Mesothelial cell of epicardium (in vitro differentiated cells): ENCODE measurements around the gene IFNAR1. TPM values are rescaled to one million over a fixed set of nuclear protein-coding genes. Genes with fewer than 3 reads are reported as not detected.

Experiments
- DNase-seq, 2 experiments: peaks; one replicate each; pipeline ENCODE4 v3.0.0; 2021; ENCODE audit warnings: low spot score in 2 of 2; ENCODE audit not compliant: unreplicated experiment in 2 of 2
- H3K27ac Mint-ChIP-seq: 2 replicates; pipeline ENCODE4 v1.8.0; 2021; ENCODE audit warnings: mixed read lengths
- H3K27me3 Mint-ChIP-seq: 2 replicates; pipeline ENCODE4 v1.8.0; 2021; ENCODE audit warnings: low read depth, mixed read lengths
- H3K36me3 Mint-ChIP-seq: 2 replicates; pipeline ENCODE4 v1.8.0; 2021; ENCODE audit warnings: mixed read lengths
- H3K4me1 Mint-ChIP-seq: 2 replicates; pipeline ENCODE4 v1.8.0; 2021; ENCODE audit warnings: mixed read lengths
- H3K4me3 Mint-ChIP-seq: 2 replicates; pipeline ENCODE4 v1.8.0; 2021; ENCODE audit warnings: mild to moderate bottlenecking, moderate library complexity, mixed read lengths
- H3K9me3 Mint-ChIP-seq: 2 replicates; pipeline ENCODE4 v1.8.0; 2021; ENCODE audit warnings: mixed read lengths
- total RNA-seq: library from RNA; stranded (reverse); gene quantifications from 3 replicates; pipeline ENCODE4 v1.2.1, GENCODE V29; 2021
- TF ChIP-seq, protein P1 (sequence below): fragments of 200-600 bp; sonication (generic); IDR thresholded peaks from one replicate; pipeline ENCODE4 v1.5.0; 2021; ENCODE audit warnings: antibody characterized with exemption; ENCODE audit not compliant: unreplicated experiment

Gene IFNAR1
- total RNA-seq, 1 donor from 2014 or later, result 27.0 TPM

DNA sequence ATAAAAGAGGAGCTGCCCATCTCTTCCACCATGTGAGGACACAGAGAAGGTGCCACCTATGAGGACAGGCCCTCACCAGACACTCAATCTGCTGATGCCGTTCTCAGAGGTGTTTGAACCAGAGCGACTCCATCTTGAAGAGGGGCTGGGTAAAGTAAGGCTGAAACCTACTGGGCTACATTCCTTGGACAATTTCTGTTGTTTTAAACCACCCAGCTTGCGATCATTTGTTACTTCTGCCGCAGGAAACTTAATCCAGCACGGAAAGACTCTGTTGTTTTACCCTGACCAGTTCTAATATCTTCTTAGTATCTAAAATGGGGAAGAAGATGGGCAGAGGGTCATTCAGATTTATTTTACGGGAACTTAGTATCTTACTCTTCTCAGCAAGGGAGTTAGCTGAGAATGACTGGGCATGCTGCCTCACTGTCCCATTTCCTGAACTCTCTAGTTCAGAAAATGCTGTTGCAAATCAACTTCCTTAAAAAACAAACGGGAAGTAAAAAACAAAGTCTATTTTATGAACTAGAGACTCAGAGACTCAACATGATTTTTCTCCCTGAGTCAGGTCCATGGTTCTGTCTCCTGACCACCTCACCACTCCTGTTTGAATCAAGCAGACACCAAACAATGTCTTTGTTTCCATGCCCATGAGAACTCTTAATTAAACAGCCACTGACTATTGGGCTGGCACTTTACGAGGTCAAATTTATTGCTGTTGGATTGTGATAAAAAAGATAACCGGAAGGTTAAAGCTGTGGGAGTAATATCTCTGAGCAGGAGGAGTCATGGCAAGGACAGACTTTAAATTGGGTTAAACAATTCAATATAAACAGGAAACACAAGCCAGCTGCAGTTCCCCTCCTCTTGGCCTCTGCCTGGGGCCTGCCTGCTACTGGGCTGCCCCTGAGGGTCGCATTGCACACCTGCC lies 23.8 kb upstream of the IFNAR1 start:
- H3K27ac Mint-ChIP-seq, result peak overlapping the region; percentile 86

DNA sequence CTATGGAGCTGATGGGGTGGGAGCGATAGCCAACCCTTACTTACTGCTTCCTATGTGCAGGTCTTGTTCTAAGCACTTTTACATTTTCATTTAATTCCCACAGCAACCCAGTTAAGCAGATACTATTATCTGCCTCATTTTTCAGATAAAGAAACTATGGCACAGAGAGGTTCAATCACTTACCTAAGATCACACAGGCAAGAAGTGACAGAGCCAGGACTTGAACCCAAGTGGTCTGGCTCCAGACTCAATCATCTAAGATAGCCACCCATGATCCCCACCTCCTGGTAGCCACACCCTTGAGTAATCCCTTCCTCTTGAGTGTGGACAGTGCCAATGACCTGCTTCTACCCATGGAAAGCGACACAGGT lies 23.2 kb upstream of the IFNAR1 start:
- Mint-ChIP-seq H3K9me3 (no peaks in the 10 kb centered on the region), H3K27me3 (no peaks in the 10 kb centered on the region), H3K4me3 (no peak overlapping the region), H3K27ac (peak overlapping the region; percentile 86), H3K36me3 (peaks cover 7% of the 10 kb centered on the region), H3K4me1 (peaks cover 28% of the 10 kb centered on the region)
- no peak for DNase-seq
- TF ChIP-seq, protein P1, sequence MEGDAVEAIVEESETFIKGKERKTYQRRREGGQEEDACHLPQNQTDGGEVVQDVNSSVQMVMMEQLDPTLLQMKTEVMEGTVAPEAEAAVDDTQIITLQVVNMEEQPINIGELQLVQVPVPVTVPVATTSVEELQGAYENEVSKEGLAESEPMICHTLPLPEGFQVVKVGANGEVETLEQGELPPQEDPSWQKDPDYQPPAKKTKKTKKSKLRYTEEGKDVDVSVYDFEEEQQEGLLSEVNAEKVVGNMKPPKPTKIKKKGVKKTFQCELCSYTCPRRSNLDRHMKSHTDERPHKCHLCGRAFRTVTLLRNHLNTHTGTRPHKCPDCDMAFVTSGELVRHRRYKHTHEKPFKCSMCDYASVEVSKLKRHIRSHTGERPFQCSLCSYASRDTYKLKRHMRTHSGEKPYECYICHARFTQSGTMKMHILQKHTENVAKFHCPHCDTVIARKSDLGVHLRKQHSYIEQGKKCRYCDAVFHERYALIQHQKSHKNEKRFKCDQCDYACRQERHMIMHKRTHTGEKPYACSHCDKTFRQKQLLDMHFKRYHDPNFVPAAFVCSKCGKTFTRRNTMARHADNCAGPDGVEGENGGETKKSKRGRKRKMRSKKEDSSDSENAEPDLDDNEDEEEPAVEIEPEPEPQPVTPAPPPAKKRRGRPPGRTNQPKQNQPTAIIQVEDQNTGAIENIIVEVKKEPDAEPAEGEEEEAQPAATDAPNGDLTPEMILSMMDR, result no peak

More for the DNA sequence above, 23.8 kb upstream of the IFNAR1 start:
- no peaks in the 10 kb centered on the region for H3K27me3 Mint-ChIP-seq
- H3K4me1 Mint-ChIP-seq, result peaks cover 28% of the 10 kb centered on the region
- no peaks in the 10 kb centered on the region for H3K9me3 Mint-ChIP-seq
- H3K36me3 Mint-ChIP-seq, result peaks cover 7% of the 10 kb centered on the region
- TF ChIP-seq, protein P1, result no peak
- no peak for DNase-seq
- H3K4me3 Mint-ChIP-seq, result no peak overlapping the region

DNA sequence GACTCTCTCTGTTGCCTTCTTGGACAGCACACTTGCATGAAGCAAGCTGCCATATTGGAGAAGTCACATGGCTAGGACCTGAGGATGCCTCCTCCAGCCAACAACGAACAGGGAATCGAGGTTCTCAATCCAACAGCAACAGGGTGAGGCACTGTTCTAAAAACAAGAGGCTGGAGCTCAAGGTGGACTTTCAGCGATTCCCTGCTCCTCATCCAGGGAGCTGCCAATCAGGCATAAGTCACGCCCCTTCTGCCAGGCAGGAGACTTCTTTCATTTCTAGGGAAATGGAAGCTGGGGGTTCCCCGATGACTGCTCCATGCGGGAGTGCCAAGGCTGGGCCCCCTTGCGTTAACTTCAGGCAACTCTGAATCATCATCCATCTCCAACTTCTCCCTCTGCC lies 22.7 kb upstream of the IFNAR1 start:
- TF ChIP-seq, protein P1, result no peak
- H3K27me3 Mint-ChIP-seq, result no peaks in the 10 kb centered on the region
- no peak for DNase-seq
- H3K27ac Mint-ChIP-seq, result no peak overlapping the region
- no peaks in the 10 kb centered on the region for H3K9me3 Mint-ChIP-seq
- H3K4me1 Mint-ChIP-seq, result peaks cover 28% of the 10 kb centered on the region
- peaks cover 6% of the 10 kb centered on the region for H3K36me3 Mint-ChIP-seq
- no peak overlapping the region for H3K4me3 Mint-ChIP-seq

DNA sequence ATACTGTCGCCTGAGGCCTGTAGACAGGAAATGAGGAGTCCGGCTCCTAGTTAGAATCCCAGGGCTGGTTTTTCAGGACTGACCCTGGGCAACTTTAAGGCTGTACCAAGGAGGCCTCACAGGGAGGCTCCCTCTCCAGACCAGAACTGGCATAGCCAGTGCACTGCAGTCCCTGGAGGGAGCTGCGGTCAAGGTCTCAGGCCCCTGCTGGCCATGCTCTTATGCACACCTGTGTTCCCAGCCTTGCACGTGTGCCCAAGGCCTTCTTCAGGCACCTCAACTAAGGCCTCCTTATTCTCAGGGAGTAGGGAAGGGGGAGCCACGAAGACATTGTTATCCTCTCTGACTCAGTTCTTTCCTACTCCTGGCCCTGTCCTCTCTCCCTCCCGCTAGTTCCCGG lies 22.0 kb upstream of the IFNAR1 start:
- no peak overlapping the region for H3K4me3 Mint-ChIP-seq
- no peaks in the 10 kb centered on the region for H3K27me3 Mint-ChIP-seq
- H3K36me3 Mint-ChIP-seq, result peaks cover 4% of the 10 kb centered on the region
- peaks cover 28% of the 10 kb centered on the region for H3K4me1 Mint-ChIP-seq
- no peak overlapping the region for H3K27ac Mint-ChIP-seq
- H3K9me3 Mint-ChIP-seq, result no peaks in the 10 kb centered on the region
- no peak for DNase-seq
- TF ChIP-seq, protein P1, result no peak

DNA sequence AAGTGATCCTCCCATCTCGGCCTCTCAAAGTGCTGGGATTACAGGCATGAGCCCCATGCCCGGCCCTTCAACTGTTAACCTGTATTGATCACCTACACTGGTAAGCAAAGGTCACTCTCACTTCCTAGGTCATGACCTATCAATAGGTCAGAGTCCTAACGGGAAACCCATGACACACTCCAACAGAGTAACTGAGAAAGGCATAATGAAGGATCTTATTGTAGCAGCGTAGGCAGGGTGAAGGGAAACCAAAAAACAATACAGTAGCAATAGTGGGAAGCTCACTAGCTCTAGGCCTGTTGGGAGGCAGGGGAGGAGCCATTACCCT lies 19.5 kb upstream of the IFNAR1 start:
- Mint-ChIP-seq H3K4me1 (peaks cover 24% of the 10 kb centered on the region), H3K4me3 (no peak overlapping the region), H3K36me3 (no peaks in the 10 kb centered on the region), H3K9me3 (peaks cover 7% of the 10 kb centered on the region), H3K27ac (no peak overlapping the region), H3K27me3 (no peaks in the 10 kb centered on the region)
- no peak for DNase-seq
- TF ChIP-seq, protein P1, result no peak
